SK-N-SH (cell line): ENCODE measurements around the gene ZHX3. TPM values are rescaled to one million over a fixed set of nuclear protein-coding genes. Genes with fewer than 3 reads are reported as not detected.

Experiments used
- CTCF ChIA-PET: fragments of 300-600, 350-600 bp; formaldehyde crosslinking; extraction: SDS; loops from one replicate; lab custom pipeline; 2021; lab: Yijun Ruan, JAX
- POLR2A ChIA-PET: fragments of 350-600 bp; sonication (Branson Sonifier 250); formaldehyde crosslinking; extraction: SDS; loops from one replicate; lab custom pipeline; 2020; ENCODE audit warnings: antibody characterized with exemption, inconsistent platforms; lab: Yijun Ruan, JAX
- DNase-seq: peaks from one replicate; pipeline ENCODE4 v3.0.0; 2012
- H2AFZ ChIP-seq: fragments of 200-600 bp; sonication (generic); 2 replicates; pipeline ENCODE4 v1.8.1; 2016; ENCODE audit warnings: antibody characterized with exemption, mild to moderate bottlenecking, low read depth
- H3F3A ChIP-seq: fragments of 200-600 bp; sonication (generic); replicated peaks from 2 replicates; pipeline ENCODE3; 2016; ENCODE audit warnings: antibody characterized with exemption, mild to moderate bottlenecking; ENCODE audit not compliant: insufficient read depth
- H3K27ac ChIP-seq, 2 experiments: fragments of 200-500 bp in 1 of 2; fragments of 200-600 bp in 1 of 2; sonication (Bioruptor generic) in 1 of 2; sonication (generic), shearing (Covaris generic) in 1 of 2; 2 replicates each; pipeline versions ENCODE4 v1.5.1 to v1.6.1; 2014 to 2016; ENCODE audit warnings: low read depth in 2 of 2, inconsistent platforms in 1 of 2, low read length in 1 of 2, mild to moderate bottlenecking in 1 of 2, mixed read lengths in 1 of 2
- H3K27me3 ChIP-seq: fragments of 200-600 bp; sonication (generic), shearing (Covaris generic); 2 replicates; pipeline ENCODE4 v1.6.1; 2016; ENCODE audit warnings: mixed run types; ENCODE audit not compliant: insufficient read depth
- H3K36me3 ChIP-seq, 2 experiments: fragments of 200-500 bp in 1 of 2; fragments of 200-600 bp in 1 of 2; sonication (Bioruptor generic) in 1 of 2; sonication (generic) in 1 of 2; replicated peaks in 1 of 2; 2 replicates each; pipeline versions ENCODE3 to v1.5.1; 2014 to 2016; ENCODE audit warnings: low read length in 1 of 2, mild to moderate bottlenecking in 1 of 2; ENCODE audit not compliant: insufficient read depth in 2 of 2, control insufficient read depth in 1 of 2
- H3K4me1 ChIP-seq, 2 experiments: fragments of 200-500 bp in 1 of 2; fragments of 200-600 bp in 1 of 2; sonication (Bioruptor generic) in 1 of 2; sonication (generic), shearing (Covaris generic) in 1 of 2; 2 replicates each; pipeline versions ENCODE4 v1.5.1 to v1.6.1; 2014 to 2016; ENCODE audit warnings: low read depth in 1 of 2, low read length in 1 of 2, mixed run types in 1 of 2; ENCODE audit not compliant: insufficient read depth in 2 of 2, control insufficient read depth in 1 of 2
- H3K4me2 ChIP-seq: fragments of 200-600 bp; sonication (generic), shearing (Covaris generic); 2 replicates; pipeline ENCODE4 v1.6.1; 2017; ENCODE audit warnings: mixed run types
- H3K4me3 ChIP-seq, 2 experiments: fragments of 200-500 bp in 1 of 2; fragments of 200-600 bp in 1 of 2; sonication (Bioruptor generic) in 1 of 2; sonication (generic), shearing (Covaris generic) in 1 of 2; 2 replicates each; pipeline versions ENCODE4 v1.5.1 to v1.8.1; 2014 to 2016; ENCODE audit warnings: low read depth in 2 of 2, inconsistent platforms in 1 of 2, low read length in 1 of 2, mild to moderate bottlenecking in 1 of 2, mixed read lengths in 1 of 2, moderate library complexity in 1 of 2
- H3K79me2 ChIP-seq: fragments of 200-600 bp; sonication (generic); 2 replicates; pipeline ENCODE4 v1.8.1; 2017; ENCODE audit warnings: mild to moderate bottlenecking; ENCODE audit not compliant: insufficient read depth
- H3K9ac ChIP-seq: fragments of 200-600 bp; sonication (generic); 2 replicates; pipeline ENCODE4 v1.6.1; 2017; ENCODE audit warnings: mixed run types
- H3K9me2 ChIP-seq: fragments of 200-600 bp; sonication (generic); 2 replicates; pipeline ENCODE4 v1.6.1; 2017; ENCODE audit warnings: mixed run types
- H3K9me3 ChIP-seq: fragments of 200-600 bp; sonication (generic); 2 replicates; pipeline ENCODE4 v1.6.1; 2017; ENCODE audit warnings: mixed run types, mild to moderate bottlenecking, moderate library complexity
- H4K20me1 ChIP-seq: fragments of 200-600 bp; sonication (generic); 2 replicates; pipeline ENCODE4 v1.6.1; 2017; ENCODE audit warnings: mild to moderate bottlenecking, mixed run types; ENCODE audit not compliant: insufficient read depth
- CTCF ChIP-seq: fragments of 200-600 bp; sonication (generic); IDR thresholded peaks from 2 replicates; pipeline ENCODE4 v1.6.1; 2017; ENCODE audit warnings: antibody characterized with exemption, mild to moderate bottlenecking, moderate library complexity
- FOXJ3 ChIP-seq: sonication (generic); formaldehyde crosslinking; IDR thresholded peaks from 2 replicates; pipeline ENCODE4 v1.5.1; 2020; ENCODE audit warnings: mild to moderate bottlenecking, missing genetic modification reagents
- FOXM1 ChIP-seq: IDR thresholded peaks from 2 replicates; pipeline ENCODE4 v1.4.0; 2012; ENCODE audit warnings: low read depth, mild to moderate bottlenecking
- GABPA ChIP-seq: IDR thresholded peaks from 2 replicates; pipeline ENCODE4 v1.4.0; 2012; ENCODE audit warnings: low read depth, mild to moderate bottlenecking
- IRF3 ChIP-seq: fragments of 150-350 bp; IDR thresholded peaks from 2 replicates; pipeline ENCODE4 v1.6.1; 2016; ENCODE audit warnings: mild to moderate bottlenecking, low read depth, low read length
- JUND ChIP-seq: IDR thresholded peaks from 2 replicates; pipeline ENCODE4 v1.4.0; 2012
- MAX ChIP-seq: IDR thresholded peaks from 2 replicates; pipeline ENCODE4 v1.4.0; 2012; ENCODE audit warnings: low read depth
- MEF2A ChIP-seq: IDR thresholded peaks from 2 replicates; pipeline ENCODE4 v1.4.0; 2012; ENCODE audit warnings: low read depth, borderline replicate concordance
- MXI1 ChIP-seq: IDR thresholded peaks from 2 replicates; pipeline ENCODE4 v1.6.1; 2012; ENCODE audit warnings: mild to moderate bottlenecking, low read depth, low read length, improper control_type of control experiment
- NFIC ChIP-seq: IDR thresholded peaks from 2 replicates; pipeline ENCODE4 v1.4.0; 2012; ENCODE audit warnings: borderline replicate concordance
- RCOR1 ChIP-seq: fragments of 150-350 bp; IDR thresholded peaks from 2 replicates; pipeline ENCODE4 v1.6.1; 2017; ENCODE audit warnings: antibody characterized with exemption, low read length
- RFX5 ChIP-seq: IDR thresholded peaks from 2 replicates; pipeline ENCODE4 v1.6.1; 2012; ENCODE audit warnings: mild to moderate bottlenecking, improper control_type of control experiment, low read length
- RXRA ChIP-seq: IDR thresholded peaks from 2 replicates; pipeline ENCODE4 v1.4.0; 2012; ENCODE audit warnings: low read depth, mild to moderate bottlenecking, borderline replicate concordance
- SIN3A ChIP-seq: IDR thresholded peaks from 2 replicates; pipeline ENCODE4 v1.6.1; 2012; ENCODE audit warnings: low read depth, mild to moderate bottlenecking, low read length, moderate library complexity, borderline replicate concordance
- TEAD4 ChIP-seq: IDR thresholded peaks from 2 replicates; pipeline ENCODE4 v1.4.0; 2012; ENCODE audit warnings: mild to moderate bottlenecking, borderline replicate concordance; ENCODE audit not compliant: insufficient read depth
- ZBTB33 ChIP-seq: IDR thresholded peaks from 2 replicates; pipeline ENCODE4 v1.4.0; 2012; ENCODE audit warnings: low read depth, borderline replicate concordance
- WGBS: methylation state at CpG from one replicate; pipeline ENCODE4 v1.1.6; 2017; ENCODE audit warnings: low lambda C conversion rate; 5-methylcytosine and 5-hydroxymethylcytosine counted together
- polyA plus RNA-seq, 3 experiments: library from polyadenylated mRNA; depleted of rRNA; stranded (reverse); fragments of >200 nt; gene quantifications; 2 replicates each; pipeline ENCODE4 v1.2.3, GENCODE V29; 2012

ZHX3 gene
- polyA plus RNA-seq, 1 of the 3 experiments (the other 2 are of a cell fraction) = 6.0 TPM

- TF ChIP-seq RCOR1 (no peak), FOXM1 (no peak), CTCF (no peak), RFX5 (no peak), JUND (no peak), MEF2A (no peak), IRF3 (no peak), GABPA (no peak), MAX (no peak), TEAD4 (no peak)
- TF ChIP-seq, all 33 proteins: peak for 0
These were observed 37.8 kb downstream of the ZHX3 start (continued) for GRCh38 chr20:41279546-41280225.

GRCh38 chr20:41278936-41279335 is 38.6 kb downstream of the ZHX3 start:
- Histone ChIP-seq H4K20me1 (no peaks in the 10 kb centered on the region), H3K9ac (no peak overlapping the region), H3K27ac (no peak overlapping the region), H3K4me2 (no peak overlapping the region), H3F3A (no peaks in the 10 kb centered on the region), H3K4me1 (no peaks in the 10 kb centered on the region), H2AFZ (no peak overlapping the region)
- POLR2A ChIA-PET = no interaction called here
- 87% methylated on average over 5 of the region's 5 CpGs for WGBS
- CTCF ChIA-PET = interaction anchor here (1.1 kb wide), 1 partner anchor 61 kb away, joined by 3 read pairs; the partner anchor contains the start of gene LPIN3
- no peak for DNase-seq
- TF ChIP-seq JUND = no peak
- TF ChIP-seq, all 33 proteins: peak for 0
- Histone ChIP-seq H3K9me2 (no peaks in the 10 kb centered on the region), H3K27me3 (no peaks in the 10 kb centered on the region), H3K9me3 (no peaks in the 10 kb centered on the region), H3K4me3 (no peak overlapping the region), H3K79me2 (peaks cover 27% of the 10 kb centered on the region; the same call in 1 of the 2 replicates), H3K36me3 (peaks cover 0 to 10% of the 10 kb centered on the region in 2 experiments)

GRCh38 chr20:41277049-41277448 is 40.5 kb downstream of the ZHX3 start:
- H3K27ac ChIP-seq = no peak overlapping the region
- CTCF ChIA-PET = no interaction called here
- POLR2A ChIA-PET = no interaction called here
- WGBS = 84% methylated on average over 3 of the region's 3 CpGs
- no peak overlapping the region for H3K9ac ChIP-seq
- H3K4me3 ChIP-seq = no peak overlapping the region
- no peaks in the 10 kb centered on the region for H3K9me2 ChIP-seq
- no peak overlapping the region for H3K4me2 ChIP-seq
- no peaks in the 10 kb centered on the region for H3K27me3 ChIP-seq
- H3K9me3 ChIP-seq = no peaks in the 10 kb centered on the region
- DNase-seq = no peak
- H4K20me1 ChIP-seq = no peaks in the 10 kb centered on the region
- H3K79me2 ChIP-seq = peaks cover 32% of the 10 kb centered on the region; the same call in 1 of the 2 replicates
- no peak overlapping the region for H2AFZ ChIP-seq
- H3F3A ChIP-seq = peaks cover 1% of the 10 kb centered on the region
- no peaks in the 10 kb centered on the region; a peak in 1 of 4 replicates for H3K4me1 ChIP-seq
- TF ChIP-seq ZBTB33 (no peak), RXRA (no peak), NFIC (no peak), SIN3A (no peak), GABPA (no peak), MXI1 (no peak), FOXJ3 (CRISPR knock-in tag) (no peak), RFX5 (no peak)
- H3K36me3 ChIP-seq = peaks cover 0 to 10% of the 10 kb centered on the region in 2 experiments
